IPS DF 6.9 (cell line): ENCODE measurements around the gene AADAC.
"Not testable (repeated sequence)": the region's sequence is repeated elsewhere in the genome, so short reads cannot be mapped to it uniquely, and the experiment has no call there.

Source experiments
- DNase-seq: peaks from one replicate; pipeline ENCODE4 v3.0.0-alpha.2; 2013; ENCODE audit warnings: low read depth, low spot score
- H3K27ac ChIP-seq: one replicate; pipeline ENCODE4 v1.5.1; 2013; ENCODE audit warnings: low read length, control low read depth
- H3K27me3 ChIP-seq: 2 replicates; pipeline ENCODE4 v1.6.1; 2013; ENCODE audit warnings: mild to moderate bottlenecking, low read length; ENCODE audit not compliant: control insufficient read depth, insufficient read depth
- H3K36me3 ChIP-seq: 2 replicates; pipeline ENCODE4 v1.6.1; 2013; ENCODE audit warnings: low read length; ENCODE audit not compliant: control insufficient read depth, insufficient read depth
- H3K4me1 ChIP-seq: 2 replicates; pipeline ENCODE4 v1.6.1; 2013; ENCODE audit warnings: low read length; ENCODE audit not compliant: control insufficient read depth, insufficient read depth
- H3K4me3 ChIP-seq: 2 replicates; pipeline ENCODE4 v1.5.1; 2013; ENCODE audit warnings: mild to moderate bottlenecking, low read length
- H3K9me3 ChIP-seq: 2 replicates; pipeline ENCODE4 v1.6.1; 2013; ENCODE audit warnings: low read length, inconsistent platforms; ENCODE audit not compliant: control insufficient read depth, insufficient read depth
- WGBS: extraction: QIAGEN DNeasy Blood & Tissue Kit; methylation state at CpG from one replicate; pipeline ENCODE4 v1.1.7; 2013; ENCODE audit warnings: mixed read lengths, missing lambda C conversion rate; ENCODE audit not compliant: insufficient read length, insufficient coverage; 5-methylcytosine and 5-hydroxymethylcytosine counted together

The AADAC gene

GRCh38 chr3:151813799-151814198 lies at the start of gene AADAC:
TSS of gene AADAC (plus strand) at chr3:151814116. CDS start at chr3:151814163, 47 bp downstream.
- Histone ChIP-seq H3K4me3 (no peak within 1 kb of the TSS), H3K36me3 (no peaks in the 10 kb centered on the region), H3K4me1 (no peaks in the 10 kb centered on the region), H3K27me3 (no peaks in the 10 kb centered on the region), H3K9me3 (no peaks in the 10 kb centered on the region), H3K27ac (no peak within 1 kb of the TSS)
- WGBS = no CpG with 5 or more reads among the region's 4 CpGs
- no peak for DNase-seq

- H3K27me3 ChIP-seq, DNase-seq, H3K4me1 ChIP-seq, H3K36me3 ChIP-seq, H3K4me3 ChIP-seq, H3K27ac ChIP-seq, H3K9me3 ChIP-seq: not testable (repeated sequence)
- no CpG with 5 or more reads among the region's 1 CpG for WGBS
Observed at GRCh38 chr3:151764699-151765098, 49.2 kb upstream of the AADAC start.

GRCh38 chr3:151765685-151766084 lies 48.2 kb upstream of the AADAC start:
- DNase-seq = no peak
- no peaks in the 10 kb centered on the region for H3K9me3 ChIP-seq
- H3K4me1 ChIP-seq = no peaks in the 10 kb centered on the region
- no peak overlapping the region for H3K27ac ChIP-seq
- H3K36me3 ChIP-seq = no peaks in the 10 kb centered on the region
- H3K4me3 ChIP-seq = no peak overlapping the region
- no peaks in the 10 kb centered on the region for H3K27me3 ChIP-seq

- Histone ChIP-seq H3K4me1 (no peaks in the 10 kb centered on the region), H3K4me3 (no peak overlapping the region), H3K36me3 (no peaks in the 10 kb centered on the region), H3K27ac (no peak overlapping the region), H3K27me3 (no peaks in the 10 kb centered on the region), H3K9me3 (no peaks in the 10 kb centered on the region)
- no CpG with 5 or more reads among the region's 2 CpGs for WGBS
- no peak for DNase-seq
Observed at GRCh38 chr3:151766454-151766853, 47.5 kb upstream of the AADAC start.

GRCh38 chr3:151768393-151768930 lies 45.5 kb upstream of the AADAC start:
- H3K27ac ChIP-seq = no peak overlapping the region
- no peaks in the 10 kb centered on the region for H3K4me1 ChIP-seq
- no peak for DNase-seq
- no peak overlapping the region for H3K4me3 ChIP-seq
- no peaks in the 10 kb centered on the region for H3K27me3 ChIP-seq
- WGBS = no CpG with 5 or more reads among the region's 1 CpG
- H3K36me3 ChIP-seq = no peaks in the 10 kb centered on the region
- no peaks in the 10 kb centered on the region for H3K9me3 ChIP-seq

GRCh38 chr3:151769175-151769574 lies 44.7 kb upstream of the AADAC start:
- WGBS = no CpG with 5 or more reads among the region's 2 CpGs
- Histone ChIP-seq H3K4me3 (no peak overlapping the region), H3K4me1 (no peaks in the 10 kb centered on the region), H3K9me3 (no peaks in the 10 kb centered on the region), H3K27me3 (no peaks in the 10 kb centered on the region), H3K27ac (no peak overlapping the region), H3K36me3 (no peaks in the 10 kb centered on the region)
- no peak for DNase-seq

- no CpG with 5 or more reads among the region's 4 CpGs for WGBS
- H3K36me3 ChIP-seq = no peaks in the 10 kb centered on the region
- H3K27me3 ChIP-seq = no peaks in the 10 kb centered on the region
- no peak overlapping the region for H3K27ac ChIP-seq
- no peaks in the 10 kb centered on the region for H3K9me3 ChIP-seq
- no peak overlapping the region for H3K4me3 ChIP-seq
- DNase-seq = no peak
- H3K4me1 ChIP-seq = no peaks in the 10 kb centered on the region
Observed at GRCh38 chr3:151770956-151771355, 43.0 kb upstream of the AADAC start.

- Histone ChIP-seq H3K27me3 (no peaks in the 10 kb centered on the region), H3K9me3 (no peaks in the 10 kb centered on the region), H3K36me3 (no peaks in the 10 kb centered on the region), H3K4me1 (no peaks in the 10 kb centered on the region), H3K27ac (no peak overlapping the region), H3K4me3 (no peak overlapping the region)
- DNase-seq = no peak
- no CpG with 5 or more reads among the region's 4 CpGs for WGBS
Observed at GRCh38 chr3:151772825-151773480, 41.0 kb upstream of the AADAC start.

- H3K4me1 ChIP-seq = no peaks in the 10 kb centered on the region
- no peaks in the 10 kb centered on the region for H3K36me3 ChIP-seq
- H3K27ac ChIP-seq = no peak overlapping the region
- 100% methylated on average over 1 of the region's 1 CpG for WGBS
- no peak for DNase-seq
- no peak overlapping the region for H3K4me3 ChIP-seq
- no peaks in the 10 kb centered on the region for H3K27me3 ChIP-seq
- no peaks in the 10 kb centered on the region for H3K9me3 ChIP-seq
Observed at GRCh38 chr3:151774235-151774634, 39.7 kb upstream of the AADAC start.

- no peaks in the 10 kb centered on the region for H3K36me3 ChIP-seq
- DNase-seq = no peak
- H3K27ac ChIP-seq = no peak overlapping the region
- H3K4me1 ChIP-seq = no peaks in the 10 kb centered on the region
- no peak overlapping the region for H3K4me3 ChIP-seq
- H3K27me3 ChIP-seq = no peaks in the 10 kb centered on the region
- no peaks in the 10 kb centered on the region for H3K9me3 ChIP-seq
Observed at GRCh38 chr3:151774910-151775309, 39.0 kb upstream of the AADAC start.
